NCI-H510A treated with DMSO at 0.1 percent for 48 hours (cell line): ENCODE data around the gene TGIF1.
"Not testable (repeated sequence)": the region's sequence is repeated elsewhere in the genome, so short reads cannot be mapped to it uniquely, and the experiment has no call there.

Experiments used
- DNase-seq: peaks from one replicate; lab custom pipeline; 2025; lab: John Stamatoyannopoulos, UW

Gene TGIF1

GRCh38 chr18:3455907-3456685 lies 6.1 kb downstream of the TGIF1 start:
- no peak for DNase-seq

GRCh38 chr18:3456686-3457069 lies 6.7 kb downstream of the TGIF1 start:
- peak; percentile 80 for DNase-seq

- no peak for DNase-seq
These were observed 7.3 kb downstream of the TGIF1 start for GRCh38 chr18:3457261-3457724.

- DNase-seq, result no peak
These were observed 8.4 kb downstream of the TGIF1 start for GRCh38 chr18:3458378-3458777.

GRCh38 chr18:3458952-3459853 lies 9.2 kb downstream of the TGIF1 start:
- no peak for DNase-seq

- no peak for DNase-seq
These were observed 10.9 kb downstream of the TGIF1 start for GRCh38 chr18:3460823-3461398.

- DNase-seq, result no peak
These were observed 11.7 kb downstream of the TGIF1 start for GRCh38 chr18:3461704-3462103.

- no peak for DNase-seq
These were observed 13.1 kb downstream of the TGIF1 start for GRCh38 chr18:3463051-3463450.

- DNase-seq, result no peak
These were observed 16.1 kb downstream of the TGIF1 start for GRCh38 chr18:3466045-3466444.

- no peak for DNase-seq
These were observed 16.9 kb downstream of the TGIF1 start for GRCh38 chr18:3466872-3467271.

GRCh38 chr18:3468066-3468705 lies 18.2 kb downstream of the TGIF1 start:
- DNase-seq, result no peak

- no peak for DNase-seq
These were observed 18.9 kb downstream of the TGIF1 start for GRCh38 chr18:3468833-3469232.

GRCh38 chr18:3471141-3471648 lies 21.2 kb downstream of the TGIF1 start:
- no peak for DNase-seq

- not testable (repeated sequence) for DNase-seq
These were observed 22.1 kb downstream of the TGIF1 start for GRCh38 chr18:3472121-3472520.

- DNase-seq, result no peak
These were observed 22.9 kb downstream of the TGIF1 start for GRCh38 chr18:3472681-3473544.

GRCh38 chr18:3478262-3478978 lies 28.4 kb downstream of the TGIF1 start:
- DNase-seq, result no peak

GRCh38 chr18:3479978-3480509 lies 30.1 kb downstream of the TGIF1 start:
- no peak for DNase-seq

GRCh38 chr18:3480827-3481573 lies 31.0 kb downstream of the TGIF1 start:
- no peak for DNase-seq

- DNase-seq, result no peak
These were observed 31.8 kb downstream of the TGIF1 start for GRCh38 chr18:3481696-3482210.
